GM18870 (cell line): Measurements from ENCODE around the gene RNF41.

ENCODE experiments used
- ATAC-seq: cut with Tn5 transposase; IDR thresholded peaks from one replicate; pipeline ENCODE4 v1.9.1; 2021; ENCODE audit warnings: moderate library complexity; ENCODE audit not compliant: unreplicated experiment

RNF41 gene

DNA sequence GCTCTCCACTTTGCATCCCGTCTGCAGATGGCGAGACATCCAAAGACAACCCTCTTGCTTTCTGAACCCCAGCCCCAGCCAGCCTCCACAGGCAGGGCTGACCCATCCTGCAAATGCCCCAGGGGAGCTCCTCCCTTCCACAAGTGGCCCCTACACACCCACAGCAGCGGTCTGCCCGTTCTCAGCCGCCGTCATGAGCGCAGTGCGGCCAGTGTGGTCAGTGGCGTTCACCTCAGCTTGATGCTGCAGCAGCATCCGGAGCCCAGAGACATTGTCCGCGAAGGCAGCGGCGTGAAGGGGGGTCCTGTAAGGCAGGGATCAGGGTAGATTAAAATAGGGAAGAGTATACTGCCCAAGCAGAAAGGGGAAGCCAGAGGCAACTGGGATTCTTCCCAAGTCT, 22.8 kb upstream of the RNF41 start:
- no peak for ATAC-seq

GRCh38 chr12:56243731-56244181, 22.0 kb upstream of the RNF41 start:
- ATAC-seq = no peak

DNA sequence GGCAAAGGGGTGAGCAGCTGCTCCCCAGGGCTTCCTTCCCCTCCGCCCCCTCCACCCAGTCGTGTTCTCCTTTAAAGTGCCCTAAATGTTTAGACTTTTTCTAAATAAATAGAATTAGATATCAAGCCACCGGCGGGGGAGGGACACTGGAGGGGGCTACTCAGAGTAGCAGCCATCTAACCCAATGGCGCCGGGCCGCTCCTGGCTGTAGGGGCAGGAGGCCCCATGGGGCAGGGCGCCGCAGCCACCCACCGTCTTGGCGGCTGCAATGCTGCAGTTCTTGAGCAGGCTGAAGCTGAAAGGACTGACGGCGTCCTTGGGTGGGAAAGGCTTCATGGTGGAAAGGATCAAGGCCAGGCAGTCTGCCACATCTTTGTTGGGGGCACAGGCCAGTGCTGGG, 21.3 kb upstream of the RNF41 start:
- ATAC-seq = no peak

GRCh38 chr12:56241424-56242303, 19.9 kb upstream of the RNF41 start:
- ATAC-seq = no peak

DNA sequence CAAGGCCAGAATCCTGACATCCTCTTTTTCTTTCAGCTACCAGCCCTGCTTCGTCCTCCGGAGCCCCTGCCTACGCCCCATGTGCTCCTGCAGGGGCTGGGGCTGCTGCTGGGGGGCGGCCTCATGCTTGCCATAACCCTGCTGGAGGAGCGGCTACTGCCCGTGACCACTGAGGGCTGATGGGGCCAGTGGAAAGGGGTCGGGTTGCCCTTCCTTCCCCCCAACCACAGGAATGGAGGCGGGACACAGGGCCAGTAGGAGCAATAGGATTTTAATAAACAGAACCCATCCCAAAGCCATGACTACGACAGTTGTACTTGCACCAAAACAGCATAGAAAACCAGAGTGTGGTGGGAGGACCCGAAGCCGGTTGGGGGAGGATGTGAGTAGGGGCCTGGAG, 15.8 kb upstream of the RNF41 start:
- no peak for ATAC-seq

GRCh38 chr12:56236985-56237384, 15.3 kb upstream of the RNF41 start:
- no peak for ATAC-seq

GRCh38 chr12:56236091-56236490, 14.4 kb upstream of the RNF41 start:
- no peak for ATAC-seq

GRCh38 chr12:56234746-56235436, 13.2 kb upstream of the RNF41 start:
- no peak for ATAC-seq

DNA sequence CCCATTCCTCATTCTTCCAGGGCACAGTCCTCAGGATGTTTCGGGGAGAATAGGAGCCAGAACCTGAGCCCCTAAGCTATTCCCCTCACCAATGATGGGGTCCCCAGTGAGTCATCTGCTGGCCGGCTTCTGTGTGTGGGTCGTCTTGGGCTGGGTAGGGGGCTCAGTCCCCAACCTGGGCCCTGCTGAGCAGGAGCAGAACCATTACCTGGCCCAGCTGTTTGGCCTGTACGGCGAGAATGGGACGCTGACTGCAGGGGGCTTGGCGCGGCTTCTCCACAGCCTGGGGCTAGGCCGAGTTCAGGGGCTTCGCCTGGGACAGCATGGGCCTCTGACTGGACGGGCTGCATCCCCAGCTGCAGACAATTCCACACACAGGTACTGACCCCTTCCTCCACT, 9.5 kb upstream of the RNF41 start:
- ATAC-seq = no peak

DNA sequence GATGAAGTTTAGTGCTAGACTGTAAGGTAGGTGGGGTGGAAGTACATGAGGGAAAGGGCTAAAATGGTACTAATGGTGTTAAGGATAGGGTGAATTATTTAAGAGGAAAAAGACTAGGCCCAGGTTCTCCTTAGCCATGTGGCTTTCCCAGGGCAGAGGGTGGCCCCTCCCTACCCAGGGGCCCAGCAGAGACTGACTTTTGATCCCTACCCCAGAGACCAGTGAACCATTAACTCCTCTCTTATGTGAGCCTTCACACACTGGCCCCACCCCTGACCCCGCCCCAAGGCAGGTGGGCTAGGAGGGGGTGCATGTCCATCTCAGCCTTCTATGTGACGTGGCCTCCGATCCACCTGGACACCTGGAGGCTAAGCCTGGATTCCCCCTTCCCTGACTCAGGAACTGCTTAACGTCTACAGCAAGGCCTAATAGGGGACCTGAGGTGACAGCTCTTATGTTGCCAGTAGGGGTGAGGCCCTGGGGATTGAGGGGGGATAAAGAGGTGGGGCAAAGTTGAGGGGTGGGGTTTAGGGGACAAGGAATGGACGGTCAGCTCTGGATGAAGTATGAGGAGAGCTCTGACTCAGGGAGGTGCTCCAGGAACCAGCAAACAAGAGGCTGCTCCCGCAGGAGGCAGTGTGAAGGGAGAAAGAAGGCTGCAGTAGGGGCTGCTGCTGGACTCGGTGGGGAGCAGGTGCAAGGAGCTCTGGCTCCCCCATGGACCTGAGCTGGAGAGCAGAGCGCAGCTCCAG, 8.9 kb upstream of the RNF41 start:
- no peak for ATAC-seq

- ATAC-seq = no peak
Measured at GRCh38 chr12:56229916-56230431, 8.3 kb upstream of the RNF41 start, which contains the start of gene SLC39A5. Gene SLC39A5, plus strand, starts transcription at chr12:56230051. Its CDS starts 1,224 bp downstream, at chr12:56231275.

DNA sequence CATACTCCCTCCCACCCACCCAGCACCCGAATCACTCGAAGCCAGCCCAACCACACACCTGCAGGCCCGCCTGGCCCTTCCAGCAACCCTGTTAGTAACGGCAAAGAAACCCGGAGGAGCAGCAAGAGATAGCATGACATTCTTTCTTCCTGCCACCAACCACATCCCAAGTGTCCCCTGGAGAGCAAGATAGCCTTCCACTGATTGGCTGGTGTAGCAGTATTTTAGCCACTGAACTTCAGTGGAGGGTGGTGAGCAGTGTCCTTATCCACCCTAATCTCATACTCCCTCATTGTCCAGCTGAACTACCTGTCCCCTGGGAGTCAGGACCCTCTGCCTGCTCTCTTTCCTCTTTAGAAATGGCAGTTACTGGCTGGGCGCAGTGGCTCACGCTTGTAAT, 7.4 kb upstream of the RNF41 start:
- ATAC-seq = no peak

GRCh38 chr12:56224954-56225353, 3.2 kb upstream of the RNF41 start:
- no peak for ATAC-seq

GRCh38 chr12:56224102-56224701, 2.5 kb upstream of the RNF41 start, which contains the start of gene NABP2:
Gene NABP2, plus strand, starts transcription at chr12:56224342. Its CDS starts 515 bp downstream, at chr12:56224857.
- peak; percentile 61 for ATAC-seq

GRCh38 chr12:56223571-56224101, 1.9 kb upstream of the RNF41 start:
- no peak for ATAC-seq

DNA sequence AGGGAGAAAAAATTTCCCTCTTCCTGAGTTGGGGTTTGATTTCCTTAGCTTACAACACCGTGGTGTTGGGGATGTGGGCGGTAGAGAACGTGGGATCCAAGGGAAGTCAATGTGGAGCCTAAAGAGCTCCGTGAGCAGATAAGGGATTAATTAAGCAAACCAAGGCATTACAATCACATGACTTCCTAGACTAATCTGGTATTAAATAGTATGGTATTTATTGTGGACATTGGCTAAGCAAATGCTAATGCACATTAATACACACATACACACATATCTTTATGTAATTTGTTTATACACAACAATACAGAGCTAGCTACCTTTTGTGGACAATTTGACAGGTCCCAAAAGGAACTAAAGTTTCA, 791 bp upstream of the RNF41 start:
- ATAC-seq = no peak

GRCh38 chr12:56221232-56221756, 428 bp downstream of the RNF41 start:
- peak; percentile 18 for ATAC-seq

- ATAC-seq = no peak
Measured at GRCh38 chr12:56220611-56221231, 1.0 kb downstream of the RNF41 start.

DNA sequence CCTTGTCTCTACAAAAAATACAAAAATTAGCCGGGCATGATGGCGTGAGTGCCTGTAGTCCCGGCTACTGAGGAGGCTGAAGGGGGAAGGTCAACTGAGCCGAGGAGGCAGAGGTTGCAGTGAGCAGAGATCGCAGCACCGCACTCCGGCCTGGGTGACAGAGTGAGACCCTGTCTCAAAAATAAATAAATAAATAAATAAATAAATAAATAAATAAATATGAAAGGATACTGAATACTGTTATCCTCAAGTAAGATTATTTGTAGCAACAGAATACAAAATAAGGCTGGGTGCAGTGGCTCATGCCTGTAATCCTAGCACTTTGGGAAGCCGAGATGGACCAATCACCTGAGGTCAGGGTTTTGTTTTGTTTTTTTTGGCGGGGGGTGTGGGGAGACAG, 1.9 kb downstream of the RNF41 start:
- ATAC-seq = no peak

DNA sequence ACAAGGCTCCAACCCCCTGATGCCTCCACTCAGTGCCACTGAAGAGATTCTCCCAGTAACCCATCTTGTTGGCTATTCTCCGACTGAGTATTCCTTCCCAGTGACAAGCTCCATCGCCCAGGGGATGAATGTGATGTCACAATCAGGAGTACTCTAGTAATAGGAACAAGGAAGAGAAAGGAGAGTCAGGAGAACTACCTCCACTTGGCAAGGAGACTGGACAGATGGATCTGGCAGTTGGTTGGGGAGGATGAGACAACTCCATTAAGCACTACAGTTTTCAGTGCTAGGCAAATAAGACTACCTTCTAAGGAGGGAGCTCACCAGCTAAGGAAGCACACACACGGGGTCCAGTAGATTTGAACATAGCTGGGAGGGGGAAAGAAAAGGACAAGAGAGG, 5.3 kb downstream of the RNF41 start:
- no peak for ATAC-seq
